Stomach (tissue), 9 donors: ENCODE measurements around the gene INPP5A. TPM values are rescaled to one million over a fixed set of nuclear protein-coding genes. Genes with fewer than 3 reads are reported as not detected.

Experiments
- DNase-seq, 2 donors: peaks; one replicate each; pipeline versions ENCODE4 v3.0.0 to v3.0.0-alpha.2; 2013 to 2019
- H3K27ac ChIP-seq, 5 donors: fragments of 200-600 bp in 4 of 5; sonication (generic) in 4 of 5; one replicate each; pipeline ENCODE4 v1.5.1; 2013 to 2019; ENCODE audit warnings: mild to moderate bottlenecking in 1 of 5, moderate library complexity in 1 of 5
- H3K27me3 ChIP-seq, 3 donors: fragments of 200-600 bp; sonication (generic); one replicate each; pipeline ENCODE4 v1.5.1; 2017 to 2019; ENCODE audit warnings: mixed run types in 1 of 3
- H3K36me3 ChIP-seq, 4 donors: fragments of 200-600 bp; sonication (generic); 1 replicate in 3 of 4; 2 replicates in 1 of 4; pipeline ENCODE4 v1.5.1; 2016 to 2019
- H3K4me1 ChIP-seq, 4 donors: fragments of 200-600 bp; sonication (generic); one replicate each; pipeline ENCODE4 v1.5.1; 2016 to 2019
- H3K4me3 ChIP-seq, 4 donors: fragments of 200-600 bp; sonication (generic) in 3 of 4; one replicate each; pipeline ENCODE4 v1.5.1; 2016 to 2019; ENCODE audit warnings: mild to moderate bottlenecking in 1 of 4
- H3K9me3 ChIP-seq, 4 donors: fragments of 200-600 bp; sonication (generic); one replicate each; pipeline ENCODE4 v1.5.1; 2016 to 2019
- CTCF ChIP-seq, 7 experiments: fragments of 450-650 bp in 4 of 7; fragments of 200-600 bp in 3 of 7; sonication (generic) in 3 of 7; IDR thresholded peaks; one replicate each; pipeline ENCODE4 v1.5.1; 2016 to 2019; ENCODE audit warnings: antibody characterized with exemption in 7 of 7, control low read depth in 2 of 7, mild to moderate bottlenecking in 1 of 7
- EP300 ChIP-seq: sonication (generic); formaldehyde crosslinking; IDR thresholded peaks from one replicate; pipeline ENCODE4 v1.6.1; 2017; ENCODE audit warnings: antibody characterized with exemption
- POLR2A ChIP-seq, 4 donors: fragments of 450-650 bp; IDR thresholded peaks; one replicate each; pipeline ENCODE4 v1.6.1; 2016; ENCODE audit warnings: antibody characterized with exemption in 4 of 4, control low read depth in 2 of 4, mild to moderate bottlenecking in 1 of 4, moderate library complexity in 1 of 4
- POLR2AphosphoS5 ChIP-seq, 3 donors: sonication (generic); formaldehyde crosslinking; IDR thresholded peaks; one replicate each; pipeline ENCODE4 v1.6.1; 2016; ENCODE audit warnings: antibody characterized with exemption in 3 of 3
- WGBS, 5 donors: extraction: QIAGEN DNeasy Blood & Tissue Kit in 3 of 5; methylation state at CpG; one replicate each; pipeline versions ENCODE4 v1.1.5 to v1.1.7; 2013 to 2018; 5-methylcytosine and 5-hydroxymethylcytosine counted together
- intact Hi-C: fragments of 100-400 bp; cut with DNase I; formaldehyde crosslinking; loops from one replicate; pipeline ENCODE4 v1.15.1; 2023; ENCODE audit warnings: low total_unique reads
- polyA plus RNA-seq, 3 donors: library from polyadenylated mRNA; stranded (reverse); fragments of 200-250 nt; gene quantifications; one replicate each; pipeline ENCODE4 v1.2.3, GENCODE V29; 2013
- total RNA-seq, 5 donors: library from RNA; depleted of rRNA; stranded (reverse); fragments of >200 nt; gene quantifications; one replicate each; pipeline versions ENCODE4 v1.1.0 to v1.2.3, GENCODE V29; 2014 to 2016
- donor health status: healthy with polysubstance abuse.
- donor health status: Bipolar disorder and iron deficiency.
- donor health status: healthy.

Gene INPP5A
- total and polyA plus RNA-seq, 8 donors = 17.2 to 72.3 (median 31.0) TPM

GRCh38 chr10:132749371-132749795 lies 211.8 kb downstream of the INPP5A start:
- no peak for DNase-seq
- peaks cover 15 to 70% (median 46%) of the 10 kb centered on the region in 4 donors for H3K36me3 ChIP-seq
- 87 to 97% (median 92%) methylated on average over 20 to 22 of the region's 22 CpGs for WGBS, 5 donors
- no peaks in the 10 kb centered on the region for H3K9me3 ChIP-seq
- TF ChIP-seq POLR2A (IDR thresholded peaks at IDR 0.05) = no peak
- no peak for TF ChIP-seq EP300
- no peak for TF ChIP-seq CTCF (IDR thresholded peaks at IDR 0.05)
- TF ChIP-seq POLR2AphosphoS5 (IDR thresholded peaks at IDR 0.05) = no peak
- H3K27me3 ChIP-seq = no peaks in the 10 kb centered on the region
- H3K4me1 ChIP-seq = no peaks in the 10 kb centered on the region
- no peak overlapping the region for H3K4me3 ChIP-seq
- H3K27ac ChIP-seq = no peak overlapping the region
- intact Hi-C loops = no loop called here

- no peak for DNase-seq
- TF ChIP-seq POLR2AphosphoS5 (IDR thresholded peaks at IDR 0.05) (no peak), EP300 (no peak), POLR2A (IDR thresholded peaks at IDR 0.05) (no peak), CTCF (IDR thresholded peaks at IDR 0.05) (no peak)
- WGBS, 5 donors = 92 to 97% (median 94%) methylated on average over 14 of the region's 14 CpGs
- H3K9me3 ChIP-seq = no peaks in the 10 kb centered on the region
- H3K36me3 ChIP-seq = peaks cover 21 to 78% (median 59%) of the 10 kb centered on the region in 4 donors
- no peaks in the 10 kb centered on the region for H3K27me3 ChIP-seq
- no peak overlapping the region for H3K4me3 ChIP-seq
- H3K27ac ChIP-seq = no peak overlapping the region
- intact Hi-C loops = no loop called here
- no peaks in the 10 kb centered on the region for H3K4me1 ChIP-seq
These were observed 213.3 kb downstream of the INPP5A start for GRCh38 chr10:132750936-132751335.

GRCh38 chr10:132752378-132752777 lies 214.8 kb downstream of the INPP5A start:
- Histone ChIP-seq H3K9me3 (no peaks in the 10 kb centered on the region), H3K36me3 (peaks cover 23 to 93% (median 73%) of the 10 kb centered on the region in 4 donors), H3K4me3 (no peak overlapping the region), H3K27me3 (no peaks in the 10 kb centered on the region), H3K27ac (no peak overlapping the region), H3K4me1 (no peaks in the 10 kb centered on the region)
- no peak for DNase-seq
- WGBS, 5 donors = 90 to 96% (median 96%) methylated on average over 13 to 20 of the region's 20 CpGs
- TF ChIP-seq POLR2AphosphoS5 (IDR thresholded peaks at IDR 0.05) = no peak
- TF ChIP-seq EP300 = no peak
- TF ChIP-seq POLR2A (IDR thresholded peaks at IDR 0.05) = no peak
- TF ChIP-seq CTCF (IDR thresholded peaks at IDR 0.05) = no peak
- intact Hi-C loops = no loop called here

GRCh38 chr10:132752961-132753360 lies 215.4 kb downstream of the INPP5A start:
- no peak overlapping the region for H3K27ac ChIP-seq
- intact Hi-C loops = no loop called here
- TF ChIP-seq CTCF (IDR thresholded peaks at IDR 0.05) (no peak), EP300 (no peak), POLR2AphosphoS5 (IDR thresholded peaks at IDR 0.05) (no peak)
- H3K4me1 ChIP-seq = no peaks in the 10 kb centered on the region
- WGBS, 5 donors = 95 to 98% (median 96%) methylated on average over 20 to 28 of the region's 28 CpGs
- no peaks in the 10 kb centered on the region for H3K9me3 ChIP-seq
- H3K4me3 ChIP-seq = no peak overlapping the region
- no peak for DNase-seq
- peaks cover 28 to 99% (median 79%) of the 10 kb centered on the region in 4 donors for H3K36me3 ChIP-seq
- H3K27me3 ChIP-seq = no peaks in the 10 kb centered on the region
